ENCODE data around the gene POFUT1. TPM values are rescaled to one million over a fixed set of nuclear protein-coding genes. Genes with fewer than 3 reads are reported as not detected.

Gene POFUT1
- total RNA-seq, 4 donors from 2014 or later, result 28.8 to 42.4 (median 33.5) TPM

DNA sequence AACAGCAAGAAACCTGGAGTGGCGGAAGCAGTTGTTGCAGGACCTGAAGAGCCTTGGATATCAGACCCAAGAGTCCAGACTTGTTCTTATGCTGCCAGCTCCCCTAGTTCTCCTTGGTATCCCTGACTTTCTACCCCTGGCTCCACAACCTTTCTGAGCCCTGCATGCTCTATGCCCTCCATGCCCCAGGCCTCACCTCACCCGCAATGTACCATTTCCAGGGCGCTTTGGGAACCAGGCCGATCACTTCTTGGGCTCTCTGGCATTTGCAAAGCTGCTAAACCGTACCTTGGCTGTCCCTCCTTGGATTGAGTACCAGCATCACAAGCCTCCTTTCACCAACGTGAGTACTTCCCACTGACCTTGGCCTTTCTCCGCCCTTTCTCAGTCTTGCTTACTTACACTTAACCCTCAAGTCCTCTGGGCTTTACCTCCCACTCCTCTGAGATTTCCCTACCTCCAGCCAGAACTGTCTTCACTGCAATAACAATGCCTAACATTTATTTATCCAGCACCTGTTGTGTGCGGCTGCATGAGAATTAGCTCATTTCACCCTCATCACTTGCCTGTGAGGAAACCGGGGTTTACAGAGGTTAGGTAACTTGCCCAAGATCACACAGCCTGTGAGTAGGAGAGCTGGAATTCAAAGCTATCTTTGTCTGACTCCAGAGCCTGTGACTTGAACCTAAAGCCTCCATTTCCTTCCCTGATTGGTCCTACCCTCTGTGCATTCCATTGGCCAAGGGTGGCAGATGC is 2.3 kb downstream of the POFUT1 start:
- no peak overlapping the region for H3K27ac ChIP-seq
- no peaks in the 10 kb centered on the region for H3K27me3 ChIP-seq
- no peak overlapping the region for H3K4me3 ChIP-seq
- peaks cover 0 to 50% of the 10 kb centered on the region in 2 donors for H3K36me3 ChIP-seq
- H3K4me1 ChIP-seq, result peaks cover 7 to 43% (median 20%) of the 10 kb centered on the region in 3 donors
- H3K9me3 ChIP-seq, result no peaks in the 10 kb centered on the region
- ATAC-seq, result no peak
- 70 to 79% methylated on average over 5 to 9 of the region's 9 CpGs for WGBS, 2 donors (ENCODE audit: low coverage in 1 of 2)
- TF ChIP-seq POLR2AphosphoS5 (IDR thresholded peaks at IDR 0.05), result no peak
- TF ChIP-seq CTCF (IDR thresholded peaks at IDR 0.05), result no peak
- TF ChIP-seq EP300 (IDR thresholded peaks at IDR 0.05), result no peak
- no peak for TF ChIP-seq POLR2A (IDR thresholded peaks at IDR 0.05)

GRCh38 chr20:32213870-32214269 is 6.2 kb downstream of the POFUT1 start:
- H3K27ac ChIP-seq, result no peak overlapping the region
- no peaks in the 10 kb centered on the region for H3K9me3 ChIP-seq
- 94 to 100% methylated on average over 1 of the region's 1 CpG for WGBS, 2 donors (ENCODE audit: low coverage in 1 of 2)
- ATAC-seq, result no peak
- no peak overlapping the region for H3K4me3 ChIP-seq
- H3K27me3 ChIP-seq, result no peaks in the 10 kb centered on the region
- peaks cover 0 to 88% of the 10 kb centered on the region in 2 donors for H3K36me3 ChIP-seq
- no peak for TF ChIP-seq POLR2AphosphoS5 (IDR thresholded peaks at IDR 0.05)
- no peak for TF ChIP-seq EP300 (IDR thresholded peaks at IDR 0.05)
- no peak for TF ChIP-seq POLR2A (IDR thresholded peaks at IDR 0.05)
- no peak for TF ChIP-seq CTCF (IDR thresholded peaks at IDR 0.05)
- peaks cover 0 to 13% (median 2%) of the 10 kb centered on the region in 3 donors for H3K4me1 ChIP-seq

- WGBS, 2 donors (ENCODE audit: low coverage in 1 of 2), result 90% methylated on average over 2 of the region's 8 CpGs; no CpG with 5 or more reads in 1 of the 2 donors
- peaks cover 0 to 98% of the 10 kb centered on the region in 2 donors for H3K36me3 ChIP-seq
- peaks cover 0 to 1% (median 0%) of the 10 kb centered on the region in 3 donors for H3K4me1 ChIP-seq
- H3K27me3 ChIP-seq, result no peaks in the 10 kb centered on the region
- no peaks in the 10 kb centered on the region for H3K9me3 ChIP-seq
- no peak for ATAC-seq
- no peak overlapping the region for H3K4me3 ChIP-seq
- H3K27ac ChIP-seq, result no peak overlapping the region
- TF ChIP-seq POLR2A (IDR thresholded peaks at IDR 0.05) (no peak), CTCF (IDR thresholded peaks at IDR 0.05) (no peak), POLR2AphosphoS5 (IDR thresholded peaks at IDR 0.05) (no peak), EP300 (IDR thresholded peaks at IDR 0.05) (no peak)
Observed at GRCh38 chr20:32215147-32215546, 7.5 kb downstream of the POFUT1 start.

GRCh38 chr20:32215729-32216128 is 8.0 kb downstream of the POFUT1 start:
- Histone ChIP-seq H3K9me3 (no peaks in the 10 kb centered on the region), H3K36me3 (peaks cover 0 to 98% of the 10 kb centered on the region in 2 donors), H3K27me3 (no peaks in the 10 kb centered on the region), H3K27ac (no peak overlapping the region), H3K4me1 (no peaks in the 10 kb centered on the region), H3K4me3 (no peak overlapping the region)
- WGBS, 2 donors (ENCODE audit: low coverage in 1 of 2), result 97 to 100% methylated on average over 3 of the region's 3 CpGs
- TF ChIP-seq CTCF (IDR thresholded peaks at IDR 0.05) (no peak), EP300 (IDR thresholded peaks at IDR 0.05) (no peak), POLR2AphosphoS5 (IDR thresholded peaks at IDR 0.05) (no peak), POLR2A (IDR thresholded peaks at IDR 0.05) (no peak)
- no peak for ATAC-seq

Data from gastroesophageal sphincter (tissue), 4 donors.